Non-pigmented ciliary epithelial cell (primary cell): Measurements from ENCODE around the gene SEMA3C.

Experiments
- DNase-seq: peaks from one replicate; pipeline ENCODE4 v3.0.0-alpha.2; 2010; ENCODE audit warnings: low read depth

SEMA3C gene

GRCh38 chr7:80885757-80886156 lies 33.1 kb downstream of the SEMA3C start:
- no peak for DNase-seq

DNA sequence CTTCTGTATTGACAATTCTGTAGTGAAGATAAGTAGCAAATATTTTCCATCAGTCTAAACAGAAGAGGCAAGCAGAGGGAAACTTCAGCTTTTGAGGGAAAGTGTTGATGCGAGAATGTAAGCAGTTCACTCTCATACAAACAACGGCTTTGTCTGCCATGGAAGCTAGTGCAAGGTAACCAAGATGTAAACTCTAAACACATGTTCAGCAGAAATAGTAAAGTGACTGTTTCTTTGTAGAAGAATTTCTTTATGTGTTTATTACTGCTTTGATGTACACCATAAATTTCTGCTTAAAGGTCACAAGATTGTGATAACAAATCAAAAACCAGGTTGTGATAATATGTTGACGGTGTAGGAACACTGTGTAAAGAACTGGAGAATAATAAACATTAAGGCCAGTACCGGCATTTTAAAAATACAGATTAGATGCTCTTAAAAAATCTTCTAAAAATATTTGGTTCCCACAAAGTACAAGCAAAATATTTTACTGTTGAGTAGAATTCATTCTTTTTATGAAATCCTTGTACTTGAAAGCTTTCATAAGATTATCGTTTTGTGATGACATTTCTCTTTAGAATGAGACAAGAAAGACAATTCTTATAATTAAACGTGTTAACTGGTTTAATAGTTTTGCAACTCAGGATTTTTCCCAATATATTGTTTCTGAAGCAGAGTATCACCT lies 34.2 kb downstream of the SEMA3C start:
- no peak for DNase-seq

GRCh38 chr7:80883154-80884025 lies 35.5 kb downstream of the SEMA3C start:
- DNase-seq, result peak; percentile 98

DNA sequence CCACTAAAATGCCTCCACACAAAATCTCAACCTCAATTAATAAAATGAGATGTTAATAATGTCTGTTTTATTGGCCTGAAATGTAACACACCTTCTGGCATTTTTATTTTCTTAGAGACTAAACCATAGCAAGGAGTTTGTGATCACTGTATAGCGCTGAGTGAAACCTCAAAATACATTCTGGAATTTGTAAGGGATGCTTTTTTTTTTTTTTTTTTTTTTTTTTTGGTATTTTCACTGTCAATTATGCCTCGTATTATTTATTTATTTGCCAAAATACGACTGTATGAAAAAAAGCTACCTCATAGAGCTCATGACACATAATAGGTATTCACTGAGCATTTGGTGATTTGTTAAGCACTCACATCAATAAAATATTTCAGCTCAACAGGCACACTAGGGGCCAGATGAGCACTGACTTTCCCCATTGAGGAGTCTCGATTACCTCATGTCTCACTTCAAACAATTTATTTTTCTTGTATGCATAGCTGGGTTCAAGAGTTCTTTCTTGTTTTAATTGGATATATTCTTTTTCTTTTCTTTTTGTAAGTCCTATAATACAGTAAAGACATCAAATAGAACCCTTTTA lies 36.5 kb downstream of the SEMA3C start:
- DNase-seq, result no peak

DNA sequence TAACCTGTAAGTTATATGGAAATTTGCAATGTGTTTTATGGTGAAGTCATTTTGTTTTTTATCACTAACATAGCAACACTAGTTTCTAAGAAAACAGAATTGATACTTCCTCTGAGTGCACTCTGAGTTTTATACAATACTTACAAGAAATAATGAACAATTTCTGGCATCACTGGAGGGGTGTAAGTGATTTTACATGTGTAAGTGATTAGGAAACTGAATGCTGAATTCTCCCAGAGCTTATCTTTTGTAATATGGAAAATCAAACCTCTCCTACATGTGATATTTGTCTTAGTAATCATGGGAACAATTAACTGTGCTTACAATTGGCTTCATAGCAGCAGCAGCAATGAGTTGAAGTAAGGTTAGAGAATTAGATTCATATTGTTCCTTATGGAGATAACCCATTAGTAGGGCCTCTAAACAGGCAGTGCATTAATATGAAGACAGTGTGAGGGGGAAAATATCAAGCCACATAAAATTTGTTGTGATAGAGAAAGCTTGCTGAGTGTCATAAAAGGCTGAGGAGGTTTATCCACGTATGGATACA lies 37.4 kb downstream of the SEMA3C start:
- no peak for DNase-seq

GRCh38 chr7:80879849-80880248 lies 39.0 kb downstream of the SEMA3C start:
- no peak for DNase-seq

GRCh38 chr7:80876894-80877414 lies 41.9 kb downstream of the SEMA3C start:
- no peak for DNase-seq

GRCh38 chr7:80875537-80876120 lies 43.2 kb downstream of the SEMA3C start:
- no peak for DNase-seq

DNA sequence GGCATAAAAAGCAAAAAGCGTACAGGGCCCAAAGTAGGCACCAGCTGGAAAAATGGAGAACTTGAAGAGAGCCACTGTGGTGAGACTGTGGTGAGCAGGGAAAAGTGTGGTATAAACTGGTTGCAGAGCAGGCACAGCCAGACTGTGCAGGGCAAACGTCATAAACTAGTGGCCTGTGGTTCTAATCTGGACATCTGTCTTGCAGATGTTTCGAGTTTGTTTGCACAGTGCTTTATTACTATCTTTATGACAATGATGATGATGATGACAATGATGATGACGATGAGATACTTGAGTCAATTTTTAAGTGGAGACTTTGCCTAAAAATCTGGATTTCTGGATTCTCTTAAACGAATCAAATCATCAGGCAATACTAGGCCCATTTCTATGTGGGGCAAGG lies 45.7 kb downstream of the SEMA3C start:
- DNase-seq, result no peak

- no peak for DNase-seq
Measured at GRCh38 chr7:80871228-80871627, 47.6 kb downstream of the SEMA3C start.

DNA sequence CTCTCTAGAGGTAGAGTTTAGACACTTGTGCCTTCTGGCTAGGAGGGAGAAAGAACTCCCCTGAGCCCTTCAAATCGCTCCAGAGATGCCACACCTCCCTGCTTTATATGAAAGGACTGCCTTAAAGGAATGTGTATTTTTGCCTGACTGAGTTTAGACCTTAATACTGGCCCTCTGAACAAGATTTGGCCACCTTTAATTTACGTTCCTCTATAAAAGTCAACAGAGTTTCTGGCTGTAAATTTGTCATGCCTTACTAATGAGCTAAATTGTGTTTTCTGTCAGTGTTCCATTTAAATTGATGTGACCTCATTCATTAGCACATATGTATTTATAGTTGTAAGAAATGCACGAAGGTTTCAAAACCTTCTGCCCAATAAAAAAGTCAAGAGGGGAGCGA lies 48.0 kb downstream of the SEMA3C start:
- no peak for DNase-seq

DNA sequence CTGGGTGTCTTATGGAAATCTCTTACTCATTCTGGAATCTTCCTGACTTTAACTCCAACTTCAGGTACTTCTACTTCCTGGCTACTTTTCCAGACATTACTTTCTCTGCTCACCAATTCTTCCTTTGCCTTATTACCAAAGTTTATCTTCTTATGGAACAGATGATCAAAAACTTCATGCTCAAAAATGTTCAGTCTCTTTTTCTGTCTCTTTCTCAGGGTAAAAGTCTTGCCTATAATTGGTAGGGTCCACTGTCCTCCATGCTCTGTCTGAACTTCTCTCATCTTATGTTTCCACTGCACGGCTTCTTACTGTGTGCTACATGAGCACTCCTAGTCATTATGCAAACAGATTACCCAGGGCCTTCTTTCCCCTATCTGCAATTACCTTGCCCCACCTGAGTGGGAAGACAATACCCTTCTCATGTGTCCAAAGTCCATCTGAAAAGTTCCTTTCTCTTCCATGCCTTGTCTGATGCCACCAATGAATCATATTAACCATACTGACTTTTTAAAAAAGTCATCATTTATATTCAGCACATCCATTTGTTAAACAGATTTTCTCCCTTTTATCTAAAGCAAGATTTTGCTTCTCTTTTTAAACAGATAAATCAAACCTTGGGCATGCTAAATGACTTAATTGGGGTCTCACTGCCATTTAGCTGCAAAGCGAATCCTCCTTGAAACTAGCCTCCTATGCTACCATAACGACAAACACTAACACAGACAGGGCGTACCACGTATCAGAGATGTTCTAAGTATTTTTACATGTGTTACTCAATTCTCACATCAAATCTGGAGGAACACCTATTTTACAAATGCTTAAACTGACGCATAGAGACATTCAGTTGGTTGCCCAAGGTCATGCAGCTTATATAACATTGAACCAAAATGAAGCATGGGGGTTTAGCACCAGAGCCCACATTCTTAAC lies 48.8 kb downstream of the SEMA3C start:
- DNase-seq, result no peak

GRCh38 chr7:80869106-80869784 lies 49.6 kb downstream of the SEMA3C start:
- no peak for DNase-seq

DNA sequence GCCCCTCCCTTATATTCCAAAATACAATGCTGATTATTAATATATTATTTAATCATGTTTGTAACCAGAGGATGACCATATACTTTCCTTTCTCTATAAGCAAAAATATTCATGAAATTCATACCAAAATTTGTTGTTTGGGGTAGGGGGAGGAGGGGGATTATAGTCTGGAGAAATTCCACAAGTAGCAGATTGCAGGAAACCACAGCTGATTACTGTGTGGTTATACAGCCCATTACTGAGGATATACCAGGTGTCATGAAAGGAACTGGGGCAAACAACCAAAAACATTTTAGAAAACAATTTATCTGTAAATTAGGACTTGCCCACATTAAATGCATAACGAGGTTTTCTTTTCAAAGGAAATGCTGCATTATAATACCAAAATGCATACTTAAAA lies 50.3 kb downstream of the SEMA3C start:
- DNase-seq, result no peak

DNA sequence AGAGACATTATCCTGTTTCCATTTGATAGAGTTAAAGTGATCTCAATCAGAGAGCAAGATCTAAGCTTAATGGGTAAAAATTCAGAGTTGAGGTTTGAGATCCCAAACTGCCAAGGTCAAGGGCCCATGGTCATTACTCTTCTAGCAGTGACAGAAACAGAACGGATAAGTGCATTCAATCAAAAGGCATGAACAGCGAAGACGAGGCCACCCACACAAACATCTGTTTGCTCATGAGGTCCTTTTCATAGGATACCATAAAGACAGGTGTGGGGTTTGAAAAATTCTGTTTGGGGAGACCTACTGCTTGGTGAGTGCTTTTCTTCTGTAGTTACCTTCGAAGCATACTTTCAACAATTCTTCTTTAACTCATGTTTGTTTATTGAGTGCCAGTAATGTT lies 58.3 kb downstream of the SEMA3C start:
- DNase-seq, result no peak

GRCh38 chr7:80859272-80859970 lies 59.4 kb downstream of the SEMA3C start:
- DNase-seq, result no peak

GRCh38 chr7:80858141-80858903 lies 60.5 kb downstream of the SEMA3C start:
- no peak for DNase-seq

DNA sequence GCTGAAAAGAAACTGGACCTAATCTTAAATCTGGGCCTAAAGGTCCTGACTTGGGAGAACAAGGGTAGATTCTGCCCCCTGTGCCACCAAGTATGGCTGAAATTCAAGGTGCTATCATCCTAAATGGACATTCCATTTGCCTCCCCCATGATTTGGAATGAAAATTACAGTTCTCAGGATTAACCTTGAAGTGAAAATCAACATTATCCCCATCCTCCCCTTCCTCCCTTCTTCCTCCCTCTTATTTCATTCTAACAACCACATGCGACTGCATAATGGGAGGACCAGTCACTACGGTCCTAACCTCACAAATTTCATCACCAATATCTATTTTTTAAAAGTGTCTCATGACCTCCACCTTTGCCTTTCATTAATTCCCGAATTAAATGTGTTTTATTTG lies 62.1 kb downstream of the SEMA3C start:
- DNase-seq, result no peak

GRCh38 chr7:80851896-80852476 lies 66.9 kb downstream of the SEMA3C start:
- peak; percentile 51 for DNase-seq
